GM23338 (cell line): ENCODE data around the gene ZNF800. TPM values are rescaled to one million over a fixed set of nuclear protein-coding genes. Genes with fewer than 3 reads are reported as not detected.

ENCODE experiments used
- ATAC-seq: fragments of 200-7000 bp; cut with Tn5 transposase; 3 replicates; pipeline ENCODE4 v1.9.1; 2020
- DNase-seq: peaks from one replicate; pipeline ENCODE4 v3.0.0-alpha.2; 2015; ENCODE audit warnings: low spot score
- H2AFZ ChIP-seq: fragments of 200-600 bp; sonication (generic); 2 replicates; pipeline ENCODE4 v1.8.0; 2016; ENCODE audit warnings: antibody characterized with exemption, mild to moderate bottlenecking, moderate library complexity
- H3F3A ChIP-seq: fragments of 200-600 bp; sonication (generic); replicated peaks from 2 replicates; pipeline ENCODE4 v1.8.0; 2017; ENCODE audit warnings: antibody characterized with exemption, mixed run types, low read depth
- H3K27ac ChIP-seq: fragments of 200-600 bp; sonication (generic); 2 replicates; pipeline ENCODE4 v1.6.1; 2016; ENCODE audit warnings: low read depth
- H3K27me3 ChIP-seq: fragments of 200-600 bp; sonication (generic); 2 replicates; pipeline ENCODE4 v1.8.0; 2016; ENCODE audit warnings: mild to moderate bottlenecking, mixed run types, moderate library complexity; ENCODE audit not compliant: insufficient read depth
- H3K36me3 ChIP-seq: fragments of 200-600 bp; sonication (generic); 2 replicates; pipeline ENCODE4 v1.8.0; 2016; ENCODE audit warnings: mild to moderate bottlenecking; ENCODE audit not compliant: insufficient read depth
- H3K4me1 ChIP-seq: fragments of 200-600 bp; sonication (generic); 2 replicates; pipeline ENCODE4 v1.8.0; 2016; ENCODE audit warnings: mild to moderate bottlenecking, moderate library complexity; ENCODE audit not compliant: insufficient read depth
- H3K4me2 ChIP-seq: fragments of 200-600 bp; sonication (generic); 2 replicates; pipeline ENCODE4 v1.7.1; 2017; ENCODE audit warnings: mixed run types
- H3K4me3 ChIP-seq: fragments of 200-600 bp; sonication (generic); 2 replicates; pipeline ENCODE4 v1.6.1; 2016; ENCODE audit warnings: mixed run types
- H3K79me2 ChIP-seq: fragments of 200-600 bp; sonication (generic); replicated peaks from 2 replicates; pipeline ENCODE4 v1.8.0; 2017; ENCODE audit warnings: mild to moderate bottlenecking; ENCODE audit not compliant: insufficient read depth
- H3K9me2 ChIP-seq: fragments of 200-600 bp; sonication (generic); 2 replicates; pipeline ENCODE4 v1.8.0; 2017; ENCODE audit not compliant: insufficient read depth
- H4K20me1 ChIP-seq: fragments of 200-600 bp; sonication (generic); replicated peaks from 2 replicates; pipeline ENCODE4 v1.8.0; 2017; ENCODE audit warnings: mild to moderate bottlenecking; ENCODE audit not compliant: insufficient read depth
- H3K27ac Mint-ChIP-seq: 2 replicates; pipeline ENCODE4 v1.8.0; 2020; ENCODE audit warnings: inconsistent platforms, mild to moderate bottlenecking, moderate library complexity, mixed read lengths
- H3K27me3 Mint-ChIP-seq: 3 replicates; pipeline ENCODE4 v1.8.0; 2022; ENCODE audit warnings: low read depth, mild to moderate bottlenecking, moderate library complexity, mixed read lengths, inconsistent platforms; ENCODE audit not compliant: insufficient read depth, poor library complexity
- H3K36me3 Mint-ChIP-seq: 3 replicates; pipeline ENCODE4 v1.8.0; 2021; ENCODE audit warnings: low read depth, mild to moderate bottlenecking, inconsistent platforms, moderate library complexity, mixed read lengths
- H3K4me1 Mint-ChIP-seq: 3 replicates; pipeline ENCODE4 v1.8.0; 2020; ENCODE audit warnings: mild to moderate bottlenecking, inconsistent platforms, mixed read lengths
- H3K4me3 Mint-ChIP-seq: 3 replicates; pipeline ENCODE4 v1.8.0; 2021; ENCODE audit warnings: moderate library complexity, mild to moderate bottlenecking, inconsistent platforms, mixed read lengths
- H3K9me3 Mint-ChIP-seq: 3 replicates; pipeline ENCODE4 v1.8.0; 2020; ENCODE audit warnings: moderate library complexity, mild to moderate bottlenecking, inconsistent platforms, mixed read lengths
- CREB1 ChIP-seq: fragments of 250-450 bp; sonication (Bioruptor Pico); IDR thresholded peaks from 2 replicates; pipeline ENCODE4 v1.5.0; 2020; ENCODE audit warnings: low read depth, mild to moderate bottlenecking, moderate library complexity
- CTCF ChIP-seq, 2 experiments: fragments of 200-600 bp in 1 of 2; sonication (generic) in 1 of 2; conservative IDR thresholded peaks; 2 replicates each; pipeline versions ENCODE4 v1.5.1 to v1.6.1; 2016 to 2017; ENCODE audit warnings: antibody characterized with exemption in 2 of 2, low read depth in 2 of 2, mild to moderate bottlenecking in 2 of 2, moderate library complexity in 1 of 2
- ETS1 ChIP-seq: IDR thresholded peaks from 2 replicates; pipeline ENCODE4 v1.6.1; 2016; ENCODE audit warnings: antibody characterized with exemption
- EZH2 ChIP-seq: fragments of 200-600 bp; sonication (generic); IDR thresholded peaks from one replicate; pipeline ENCODE4 v1.8.0; 2017; ENCODE audit warnings: antibody characterized with exemption, mild to moderate bottlenecking, low read depth; ENCODE audit not compliant: unreplicated experiment
- EZH2phosphoT487 ChIP-seq: fragments of 200-600 bp; sonication (generic); IDR thresholded peaks from one replicate; pipeline ENCODE4 v1.8.1; 2018; ENCODE audit warnings: antibody characterized with exemption; ENCODE audit not compliant: unreplicated experiment
- JUNB ChIP-seq: IDR thresholded peaks from one replicate; pipeline ENCODE4 v1.6.1; 2016; ENCODE audit warnings: antibody characterized with exemption; ENCODE audit not compliant: unreplicated experiment
- NANOG ChIP-seq: IDR thresholded peaks from 2 replicates; pipeline ENCODE4 v1.6.1; 2016; ENCODE audit warnings: antibody characterized with exemption, borderline replicate concordance
- POLR2AphosphoS5 ChIP-seq: IDR thresholded peaks from 2 replicates; pipeline ENCODE4 v1.6.1; 2016; ENCODE audit warnings: antibody characterized with exemption, low read depth
- REST ChIP-seq: IDR thresholded peaks from one replicate; pipeline ENCODE4 v1.6.1; 2018; ENCODE audit warnings: antibody characterized with exemption; ENCODE audit not compliant: unreplicated experiment
- ZNF331 ChIP-seq: fragments of 250-450 bp; sonication (Bioruptor Pico); IDR thresholded peaks from 2 replicates; pipeline ENCODE4 v1.5.0; 2020; ENCODE audit warnings: low read depth, mild to moderate bottlenecking, moderate library complexity
- polyA plus RNA-seq: library from polyadenylated mRNA; unstranded; fragments of >200 nt; fragmentation: Nextera tagmentation; extraction: Ambion mirVana; gene quantifications from 2 replicates; pipeline ENCODE4 v1.2.1, GENCODE V29; 2016
- total RNA-seq: library from RNA; depleted of rRNA; stranded (reverse); fragments of >200 nt; shearing (Covaris generic); gene quantifications from 2 replicates; pipeline ENCODE4 v1.2.3, GENCODE V29; 2014

Gene ZNF800
- total and polyA plus RNA-seq, 2 experiments from 2014 or later: 5.4 to 8.3 TPM

GRCh38 chr7:127440206-127440605 lies 47.7 kb upstream of the ZNF800 start (continued):
- TF ChIP-seq REST: no peak
- TF ChIP-seq ZNF331 (CRISPR knock-in tag): no peak
- no peak for TF ChIP-seq ETS1
- TF ChIP-seq POLR2AphosphoS5: no peak
- TF ChIP-seq JUNB: no peak
- TF ChIP-seq CTCF (conservative IDR thresholded peaks at IDR 0.05; ENCODE audit: low read depth in 2 of 2): no peak

- no peak overlapping the region for H3K27ac Mint-ChIP-seq
- no peak overlapping the region for H3K4me3 Mint-ChIP-seq
- H3K79me2 ChIP-seq: no peaks in the 10 kb centered on the region
- peaks cover 2% of the 10 kb centered on the region for H3K27me3 Mint-ChIP-seq
- no peak for ATAC-seq
- no peak for TF ChIP-seq NANOG
- no peaks in the 10 kb centered on the region for H3K36me3 Mint-ChIP-seq
- H3K4me1 Mint-ChIP-seq: peaks cover 14% of the 10 kb centered on the region
- H3K4me2 ChIP-seq: no peak overlapping the region
- H3F3A ChIP-seq: no peaks in the 10 kb centered on the region
- no peaks in the 10 kb centered on the region for H3K27me3 ChIP-seq
- no peaks in the 10 kb centered on the region for H3K9me2 ChIP-seq
- no peak overlapping the region for H3K27ac ChIP-seq
- no peaks in the 10 kb centered on the region for H4K20me1 ChIP-seq
- H2AFZ ChIP-seq: no peak overlapping the region
- H3K9me3 Mint-ChIP-seq: no peaks in the 10 kb centered on the region
- no peak for DNase-seq
- no peaks in the 10 kb centered on the region; the same call in 1 of the 2 replicates for H3K4me1 ChIP-seq
- H3K36me3 ChIP-seq: no peaks in the 10 kb centered on the region
- H3K4me3 ChIP-seq: no peak overlapping the region
Measured at GRCh38 chr7:127438836-127439235, 46.3 kb upstream of the ZNF800 start.

GRCh38 chr7:127437837-127438236 lies 45.3 kb upstream of the ZNF800 start:
- Histone ChIP-seq H3K79me2 (no peaks in the 10 kb centered on the region), H3K4me1 (no peaks in the 10 kb centered on the region; the same call in 1 of the 2 replicates), H2AFZ (no peak overlapping the region), H3K27me3 (no peaks in the 10 kb centered on the region), H4K20me1 (no peaks in the 10 kb centered on the region), H3F3A (no peaks in the 10 kb centered on the region), H3K27ac (no peak overlapping the region), H3K4me2 (no peak overlapping the region), H3K36me3 (no peaks in the 10 kb centered on the region), H3K4me3 (no peak overlapping the region), H3K9me2 (no peaks in the 10 kb centered on the region)
- Mint-ChIP-seq H3K4me1 (peaks cover 14% of the 10 kb centered on the region), H3K36me3 (no peaks in the 10 kb centered on the region), H3K4me3 (no peak overlapping the region), H3K9me3 (no peaks in the 10 kb centered on the region), H3K27me3 (peaks cover 2% of the 10 kb centered on the region), H3K27ac (no peak overlapping the region)
- no peak for DNase-seq
- no peak for ATAC-seq
- no peak for TF ChIP-seq REST
- TF ChIP-seq JUNB: no peak
- no peak for TF ChIP-seq POLR2AphosphoS5
- no peak for TF ChIP-seq ETS1
- no peak for TF ChIP-seq EZH2
- no peak for TF ChIP-seq EZH2phosphoT487
- no peak for TF ChIP-seq NANOG
- no peak for TF ChIP-seq CREB1
